Activated T-helper 17 cell treated with anti-CD3 and anti-CD28 coated beads, Interleukin-2, amount 50 U/mL, for 72 hours (primary cell): ENCODE results near the gene METTL25B. TPM values are rescaled to one million over a fixed set of nuclear protein-coding genes. Genes with fewer than 3 reads are reported as not detected.

ENCODE experiments used
- ATAC-seq: fragments of 150-1000 bp; cut with Tn5 transposase; replicated peaks from 2 replicates; pipeline ENCODE4 v1.10.0; 2021; ENCODE audit warnings: mild to moderate bottlenecking, moderate library complexity
- H3K27ac Mint-ChIP-seq: one replicate; pipeline ENCODE4 v1.8.0; 2022; ENCODE audit warnings: mixed read lengths
- H3K27me3 Mint-ChIP-seq: one replicate; pipeline ENCODE4 v1.8.0; 2022; ENCODE audit warnings: mixed read lengths
- H3K36me3 Mint-ChIP-seq: one replicate; pipeline ENCODE4 v1.8.0; 2022; ENCODE audit warnings: low read depth, mild to moderate bottlenecking, mixed read lengths
- H3K4me1 Mint-ChIP-seq: one replicate; pipeline ENCODE4 v1.8.0; 2022; ENCODE audit warnings: mixed read lengths
- H3K4me3 Mint-ChIP-seq: one replicate; pipeline ENCODE4 v1.8.0; 2022; ENCODE audit warnings: mild to moderate bottlenecking, mixed read lengths
- H3K9me3 Mint-ChIP-seq: one replicate; pipeline ENCODE4 v1.8.0; 2022; ENCODE audit warnings: mixed read lengths
- total RNA-seq, 2 donors: library from RNA; stranded (reverse); gene quantifications; one replicate each; pipeline ENCODE4 v1.2.3, GENCODE V29; 2022

METTL25B gene
- total RNA-seq, 2 donors from 2014 or later: 29.0 to 51.6 TPM

GRCh38 chr1:156692925-156693847, 35.1 kb upstream of the METTL25B start:
- Mint-ChIP-seq H3K27ac (peak overlapping the region; percentile 15), H3K4me1 (peaks cover 11% of the 10 kb centered on the region), H3K27me3 (peaks cover 61% of the 10 kb centered on the region), H3K9me3 (no peaks in the 10 kb centered on the region), H3K36me3 (no peaks in the 10 kb centered on the region), H3K4me3 (no peak overlapping the region)
- ATAC-seq: no peak

GRCh38 chr1:156693848-156694689, 34.2 kb upstream of the METTL25B start:
- Mint-ChIP-seq H3K36me3 (no peaks in the 10 kb centered on the region), H3K9me3 (no peaks in the 10 kb centered on the region), H3K27me3 (peaks cover 62% of the 10 kb centered on the region), H3K27ac (peak overlapping the region; percentile 15), H3K4me3 (no peak overlapping the region), H3K4me1 (peaks cover 11% of the 10 kb centered on the region)
- no peak for ATAC-seq

GRCh38 chr1:156694690-156694962, 33.6 kb upstream of the METTL25B start:
- Mint-ChIP-seq H3K9me3 (no peaks in the 10 kb centered on the region), H3K4me1 (peaks cover 7% of the 10 kb centered on the region), H3K27ac (no peak overlapping the region), H3K27me3 (peaks cover 61% of the 10 kb centered on the region), H3K36me3 (no peaks in the 10 kb centered on the region), H3K4me3 (no peak overlapping the region)
- no peak for ATAC-seq

- H3K9me3 Mint-ChIP-seq: no peaks in the 10 kb centered on the region
- peaks cover 54% of the 10 kb centered on the region for H3K27me3 Mint-ChIP-seq
- ATAC-seq: no peak
- H3K4me1 Mint-ChIP-seq: peaks cover 6% of the 10 kb centered on the region
- no peak overlapping the region for H3K4me3 Mint-ChIP-seq
- H3K36me3 Mint-ChIP-seq: no peaks in the 10 kb centered on the region
- H3K27ac Mint-ChIP-seq: no peak overlapping the region
These were observed 31.5 kb upstream of the METTL25B start for GRCh38 chr1:156696755-156697154.

- no peak for ATAC-seq
- Mint-ChIP-seq H3K36me3 (no peaks in the 10 kb centered on the region), H3K27me3 (peaks cover 46% of the 10 kb centered on the region), H3K4me1 (peaks cover 6% of the 10 kb centered on the region), H3K9me3 (no peaks in the 10 kb centered on the region), H3K27ac (no peak overlapping the region), H3K4me3 (no peak overlapping the region)
These were observed 30.8 kb upstream of the METTL25B start for GRCh38 chr1:156697481-156697880.

- Mint-ChIP-seq H3K4me1 (no peaks in the 10 kb centered on the region), H3K27me3 (peaks cover 41% of the 10 kb centered on the region), H3K27ac (no peak overlapping the region), H3K4me3 (no peak overlapping the region), H3K9me3 (no peaks in the 10 kb centered on the region), H3K36me3 (no peaks in the 10 kb centered on the region)
- no peak for ATAC-seq
These were observed 29.3 kb upstream of the METTL25B start for GRCh38 chr1:156698995-156699394.

GRCh38 chr1:156700736-156701531, 27.3 kb upstream of the METTL25B start:
- Mint-ChIP-seq H3K9me3 (no peaks in the 10 kb centered on the region), H3K27me3 (peaks cover 41% of the 10 kb centered on the region), H3K4me1 (peaks cover 8% of the 10 kb centered on the region), H3K36me3 (no peaks in the 10 kb centered on the region), H3K4me3 (no peak overlapping the region), H3K27ac (no peak overlapping the region)
- ATAC-seq: no peak

- peaks cover 26% of the 10 kb centered on the region for H3K27me3 Mint-ChIP-seq
- H3K27ac Mint-ChIP-seq: no peak overlapping the region
- H3K4me1 Mint-ChIP-seq: peaks cover 11% of the 10 kb centered on the region
- no peak overlapping the region for H3K4me3 Mint-ChIP-seq
- no peaks in the 10 kb centered on the region for H3K9me3 Mint-ChIP-seq
- H3K36me3 Mint-ChIP-seq: no peaks in the 10 kb centered on the region
- ATAC-seq: no peak
These were observed 24.9 kb upstream of the METTL25B start for GRCh38 chr1:156703336-156703735.

GRCh38 chr1:156703741-156704140, 24.5 kb upstream of the METTL25B start:
- Mint-ChIP-seq H3K27ac (no peak overlapping the region), H3K9me3 (no peaks in the 10 kb centered on the region), H3K27me3 (peaks cover 24% of the 10 kb centered on the region), H3K4me1 (peaks cover 11% of the 10 kb centered on the region), H3K4me3 (peak overlapping the region; percentile 85), H3K36me3 (no peaks in the 10 kb centered on the region)
- ATAC-seq: no peak

GRCh38 chr1:156704166-156704711, 24.0 kb upstream of the METTL25B start:
- Mint-ChIP-seq H3K36me3 (no peaks in the 10 kb centered on the region), H3K27me3 (peaks cover 21% of the 10 kb centered on the region), H3K9me3 (no peaks in the 10 kb centered on the region), H3K4me3 (peak overlapping the region; percentile 85), H3K27ac (no peak overlapping the region), H3K4me1 (peaks cover 11% of the 10 kb centered on the region)
- no peak for ATAC-seq

GRCh38 chr1:156704930-156705320, 23.3 kb upstream of the METTL25B start:
- no peaks in the 10 kb centered on the region for H3K36me3 Mint-ChIP-seq
- peak overlapping the region; percentile 85 for H3K4me3 Mint-ChIP-seq
- peak overlapping the region; percentile 89 for H3K27ac Mint-ChIP-seq
- H3K9me3 Mint-ChIP-seq: no peaks in the 10 kb centered on the region
- H3K4me1 Mint-ChIP-seq: peaks cover 11% of the 10 kb centered on the region
- ATAC-seq: peak; percentile 72
- H3K27me3 Mint-ChIP-seq: peaks cover 16% of the 10 kb centered on the region

- H3K27ac Mint-ChIP-seq: peak within 1 kb of the TSS; percentile 89
- H3K27me3 Mint-ChIP-seq: peaks cover 16% of the 10 kb centered on the region
- H3K9me3 Mint-ChIP-seq: no peaks in the 10 kb centered on the region
- H3K4me3 Mint-ChIP-seq: peak within 1 kb of the TSS; percentile 85
- ATAC-seq: peak; percentile 48
- H3K36me3 Mint-ChIP-seq: no peaks in the 10 kb centered on the region
- peaks cover 11% of the 10 kb centered on the region for H3K4me1 Mint-ChIP-seq
These were observed 22.9 kb upstream of the METTL25B start, which contains the start of gene CRABP2 for GRCh38 chr1:156705321-156705917. CRABP2 (minus strand) TSS chr1:156705583; CDS start chr1:156705446, 137 bp downstream.

GRCh38 chr1:156705918-156706656, 22.2 kb upstream of the METTL25B start:
- peak; percentile 78 for ATAC-seq
- H3K9me3 Mint-ChIP-seq: no peaks in the 10 kb centered on the region
- H3K36me3 Mint-ChIP-seq: no peaks in the 10 kb centered on the region
- peaks cover 16% of the 10 kb centered on the region for H3K27me3 Mint-ChIP-seq
- H3K27ac Mint-ChIP-seq: peak overlapping the region; percentile 89
- H3K4me3 Mint-ChIP-seq: peak overlapping the region; percentile 85
- H3K4me1 Mint-ChIP-seq: peaks cover 11% of the 10 kb centered on the region
